Lung (tissue), 12 donors: ENCODE data around the gene PLPPR3. TPM values are rescaled to one million over a fixed set of nuclear protein-coding genes. Genes with fewer than 3 reads are reported as not detected.
A peak's percentile ranks its signal among the peaks of the same experiment; 100 is the strongest.

Experiments used
- ATAC-seq: fragments of 200-7000 bp; cut with Tn5 transposase; one replicate; pipeline ENCODE4 v1.9.1; 2020; ENCODE audit warnings: moderate number of reproducible peaks; ENCODE audit not compliant: insufficient read depth, low FRiP score
- DNase-seq, 3 donors: peaks; one replicate each; pipeline ENCODE4 v3.0.0-alpha.2; 2013 to 2017
- H3K27ac ChIP-seq, 2 donors: one replicate each; pipeline ENCODE4 v1.5.1; 2013; ENCODE audit warnings: mild to moderate bottlenecking in 2 of 2, moderate library complexity in 2 of 2, control low read depth in 1 of 2, inconsistent platforms in 1 of 2, low read depth in 1 of 2, low read length in 1 of 2
- H3K27me3 ChIP-seq, 3 donors: one replicate each; pipeline ENCODE4 v1.5.1; 2013; ENCODE audit warnings: low read length in 2 of 3; ENCODE audit not compliant: control insufficient read depth in 3 of 3, insufficient read depth in 3 of 3
- H3K36me3 ChIP-seq, 4 donors: one replicate each; pipeline ENCODE4 v1.5.1; 2013; ENCODE audit warnings: low read length in 4 of 4, mild to moderate bottlenecking in 1 of 4, moderate library complexity in 1 of 4; ENCODE audit not compliant: control insufficient read depth in 4 of 4, insufficient read depth in 4 of 4
- H3K4me1 ChIP-seq, 5 donors: one replicate each; pipeline ENCODE4 v1.5.1; 2013; ENCODE audit warnings: low read length in 5 of 5, mild to moderate bottlenecking in 2 of 5, moderate library complexity in 1 of 5; ENCODE audit not compliant: control insufficient read depth in 5 of 5, insufficient read depth in 5 of 5
- H3K4me3 ChIP-seq: one replicate; pipeline ENCODE4 v1.5.1; 2013; ENCODE audit warnings: mild to moderate bottlenecking, control low read depth, moderate library complexity
- H3K9ac ChIP-seq, 2 donors: one replicate each; pipeline ENCODE4 v1.5.1; 2013; ENCODE audit warnings: low read length in 2 of 2, control low read depth in 1 of 2; ENCODE audit not compliant: insufficient read depth in 1 of 2
- H3K9me3 ChIP-seq, 4 donors: one replicate each; pipeline ENCODE4 v1.5.1; 2013; ENCODE audit warnings: low read length in 3 of 4, mild to moderate bottlenecking in 1 of 4, moderate library complexity in 1 of 4; ENCODE audit not compliant: control insufficient read depth in 4 of 4, insufficient read depth in 3 of 4
- CTCF ChIP-seq: IDR thresholded peaks from 2 replicates; pipeline ENCODE4 v1.5.1; 2012; ENCODE audit warnings: mild to moderate bottlenecking; ENCODE audit errors: control extremely low read depth, extremely low read depth
- WGBS, 2 donors: extraction: QIAGEN DNeasy Blood & Tissue Kit; methylation state at CpG; one replicate each; pipeline ENCODE4 v1.1.7; 2013; 5-methylcytosine and 5-hydroxymethylcytosine counted together
- polyA plus RNA-seq, 2 donors: library from polyadenylated mRNA; stranded (reverse); fragments of 200-250 nt; gene quantifications; one replicate each; pipeline ENCODE4 v1.2.1, GENCODE V29; 2013
- total RNA-seq, 2 donors: library from RNA; depleted of rRNA in 1 of 2; stranded (reverse); fragments of >200 nt in 1 of 2; gene quantifications; one replicate each; pipeline ENCODE4 v1.2.1, GENCODE V29; 2014 to 2021
- donor health status: control.
- donor health status: control.
- donor health status: Bipolar disorder and iron deficiency.
- donor health status: healthy.
- donor health status: DM: yes; HTN: yes; CAD: no.

The PLPPR3 gene
- total and polyA plus RNA-seq, 4 donors: 0.91 to 14.1 (median 6.1) TPM

- H3K36me3 ChIP-seq: no peaks in the 10 kb centered on the region
- ATAC-seq (no peak), DNase-seq (no peak)
- no peaks in the 10 kb centered on the region for H3K9me3 ChIP-seq
- H3K4me3 ChIP-seq: no peak overlapping the region
- no peak overlapping the region for H3K9ac ChIP-seq
- no peak for TF ChIP-seq CTCF
- H3K27me3 ChIP-seq: no peaks in the 10 kb centered on the region
- 70 to 77% methylated on average over 16 of the region's 16 CpGs for WGBS, 2 donors
- peaks cover 0 to 21% (median 11%) of the 10 kb centered on the region in 5 donors for H3K4me1 ChIP-seq
- peak overlapping the region; percentile 24 to 68 for H3K27ac ChIP-seq
Measured at GRCh38 chr19:792306-792885, 29.4 kb downstream of the PLPPR3 start.

- H3K4me1 ChIP-seq: peaks cover 0 to 21% (median 11%) of the 10 kb centered on the region in 5 donors
Measured at GRCh38 chr19:791567-792305, 30.0 kb downstream of the PLPPR3 start.

GRCh38 chr19:791007-791566 lies 30.7 kb downstream of the PLPPR3 start:
- Histone ChIP-seq H3K9me3 (no peaks in the 10 kb centered on the region), H3K4me3 (no peak overlapping the region), H3K4me1 (peaks cover 0 to 18% (median 11%) of the 10 kb centered on the region in 5 donors), H3K27ac (peak overlapping the region in 1 of 2 donors; percentile 74), H3K9ac (no peak overlapping the region), H3K27me3 (no peaks in the 10 kb centered on the region), H3K36me3 (no peaks in the 10 kb centered on the region)
- 66 to 72% methylated on average over 26 of the region's 26 CpGs for WGBS, 2 donors
- no peak for TF ChIP-seq CTCF
- DNase-seq: no peak
- no peak for ATAC-seq

More at GRCh38 chr19:791567-792305, 30.0 kb downstream of the PLPPR3 start:
- H3K4me3 ChIP-seq: no peak overlapping the region
- H3K36me3 ChIP-seq: no peaks in the 10 kb centered on the region
- peak overlapping the region; percentile 24 to 74 for H3K27ac ChIP-seq
- H3K9me3 ChIP-seq: no peaks in the 10 kb centered on the region
- DNase-seq (no peak), ATAC-seq (no peak)
- H3K9ac ChIP-seq: no peak overlapping the region
- TF ChIP-seq CTCF: no peak
- 50 to 56% methylated on average over 8 of the region's 8 CpGs for WGBS, 2 donors
- no peaks in the 10 kb centered on the region for H3K27me3 ChIP-seq
